ENCODE data around the gene APBA2. TPM values are rescaled to one million over a fixed set of nuclear protein-coding genes. Genes with fewer than 3 reads are reported as not detected.

APBA2 gene
- total RNA-seq, 1 donor from 2014 or later = 51.4 TPM

DNA sequence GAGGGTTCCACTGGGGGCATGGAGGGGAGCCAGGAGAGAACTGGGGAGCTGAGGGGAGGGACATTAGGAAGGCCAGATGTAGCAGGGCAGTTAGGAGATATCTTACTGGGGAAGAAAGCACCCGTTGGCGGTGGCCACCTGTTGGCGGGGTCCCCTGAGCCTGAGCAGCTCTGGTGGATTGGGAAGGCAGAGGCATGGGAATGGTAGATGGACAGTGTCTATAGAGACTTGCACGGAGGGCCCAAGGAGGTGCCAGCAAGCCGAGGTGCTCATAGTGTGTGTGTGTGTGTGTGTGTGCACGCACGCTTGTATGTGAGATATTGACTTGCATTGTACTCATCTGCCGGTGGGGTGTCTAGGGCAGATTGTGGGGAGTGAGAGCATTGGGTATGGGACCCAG, 179.0 kb downstream of the APBA2 start:
- Histone ChIP-seq H3K4me3 (ENCODE audit: low read depth, low read length) (no peak overlapping the region), H3K36me3 (ENCODE audit: control insufficient read depth, insufficient read depth, low read length) (no peaks in the 10 kb centered on the region), H3K27me3 (ENCODE audit: control insufficient read depth, insufficient read depth, low read length) (no peaks in the 10 kb centered on the region)
- no peak for DNase-seq (ENCODE audit: low read depth)
- no peak for TF ChIP-seq CTCF (IDR thresholded peaks at IDR 0.05; ENCODE audit: insufficient read depth, low read length, poor library complexity, severe bottlenecking)

DNA sequence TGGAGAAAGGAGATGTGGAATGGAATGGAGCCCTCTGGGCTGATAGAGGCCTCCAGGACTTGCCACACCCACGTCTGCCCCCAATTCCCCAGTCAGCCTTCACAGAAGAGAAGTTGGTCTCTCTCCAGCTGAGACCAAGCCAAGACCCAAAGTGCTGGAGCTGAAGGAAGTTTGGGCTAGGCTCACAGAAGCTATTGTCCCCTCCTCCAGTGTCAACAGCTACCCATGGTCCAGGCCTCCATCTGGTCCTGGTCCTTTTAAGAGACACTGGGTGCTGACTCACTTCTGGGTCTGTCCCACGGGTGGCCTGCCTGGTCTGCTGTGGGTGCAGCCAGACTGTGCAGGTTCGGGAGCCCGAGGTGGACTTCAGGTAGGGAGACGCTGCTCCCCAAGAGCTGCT, 179.8 kb downstream of the APBA2 start:
- Histone ChIP-seq H3K4me3 (ENCODE audit: low read depth, low read length) (no peak overlapping the region), H3K36me3 (ENCODE audit: control insufficient read depth, insufficient read depth, low read length) (no peaks in the 10 kb centered on the region), H3K27me3 (ENCODE audit: control insufficient read depth, insufficient read depth, low read length) (no peaks in the 10 kb centered on the region)
- no peak for TF ChIP-seq CTCF (IDR thresholded peaks at IDR 0.05; ENCODE audit: insufficient read depth, low read length, poor library complexity, severe bottlenecking)
- no peak for DNase-seq (ENCODE audit: low read depth)

DNA sequence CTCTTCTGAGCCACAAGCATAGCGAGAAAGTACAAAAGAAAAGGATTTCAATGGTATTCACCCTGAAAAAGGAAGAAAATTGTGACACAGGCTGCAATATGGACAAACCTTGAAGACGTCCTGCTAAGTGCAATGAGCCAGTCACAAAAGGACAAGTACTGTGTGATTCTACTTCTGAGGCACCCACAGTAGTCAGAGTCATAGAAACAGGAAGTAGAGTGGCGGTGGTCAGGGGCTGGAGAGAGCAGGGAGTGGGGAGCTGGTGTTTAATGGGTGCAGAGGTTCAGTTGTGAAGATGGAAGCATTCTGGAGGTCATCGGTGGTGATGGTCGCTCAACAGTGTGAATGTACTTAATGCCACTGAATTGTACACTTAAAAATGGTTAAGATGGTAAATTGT, 180.5 kb downstream of the APBA2 start:
- H3K27me3 ChIP-seq (ENCODE audit: control insufficient read depth, insufficient read depth, low read length) = no peaks in the 10 kb centered on the region
- H3K4me3 ChIP-seq (ENCODE audit: low read depth, low read length) = no peak overlapping the region
- DNase-seq (ENCODE audit: low read depth) = no peak
- H3K36me3 ChIP-seq (ENCODE audit: control insufficient read depth, insufficient read depth, low read length) = no peaks in the 10 kb centered on the region
- no peak for TF ChIP-seq CTCF (IDR thresholded peaks at IDR 0.05; ENCODE audit: insufficient read depth, low read length, poor library complexity, severe bottlenecking)

- no peak for DNase-seq (ENCODE audit: low read depth)
- Histone ChIP-seq H3K4me3 (ENCODE audit: low read depth, low read length) (no peak overlapping the region), H3K36me3 (ENCODE audit: control insufficient read depth, insufficient read depth, low read length) (no peaks in the 10 kb centered on the region), H3K27me3 (ENCODE audit: control insufficient read depth, insufficient read depth, low read length) (no peaks in the 10 kb centered on the region)
- no peak for TF ChIP-seq CTCF (IDR thresholded peaks at IDR 0.05; ENCODE audit: insufficient read depth, low read length, poor library complexity, severe bottlenecking)
These were observed 181.1 kb downstream of the APBA2 start for GRCh38 chr15:29066838-29067237.

GRCh38 chr15:29067949-29068348, 182.2 kb downstream of the APBA2 start:
- no peak overlapping the region for H3K4me3 ChIP-seq (ENCODE audit: low read depth, low read length)
- H3K36me3 ChIP-seq (ENCODE audit: control insufficient read depth, insufficient read depth, low read length) = no peaks in the 10 kb centered on the region
- DNase-seq (ENCODE audit: low read depth) = no peak
- H3K27me3 ChIP-seq (ENCODE audit: control insufficient read depth, insufficient read depth, low read length) = no peaks in the 10 kb centered on the region
- TF ChIP-seq CTCF (IDR thresholded peaks at IDR 0.05; ENCODE audit: insufficient read depth, low read length, poor library complexity, severe bottlenecking) = no peak

- H3K36me3 ChIP-seq (ENCODE audit: control insufficient read depth, insufficient read depth, low read length) = no peaks in the 10 kb centered on the region
- H3K4me3 ChIP-seq (ENCODE audit: low read depth, low read length) = no peak overlapping the region
- no peak for DNase-seq (ENCODE audit: low read depth)
- no peaks in the 10 kb centered on the region for H3K27me3 ChIP-seq (ENCODE audit: control insufficient read depth, insufficient read depth, low read length)
- no peak for TF ChIP-seq CTCF (IDR thresholded peaks at IDR 0.05; ENCODE audit: insufficient read depth, low read length, poor library complexity, severe bottlenecking)
These were observed 184.9 kb downstream of the APBA2 start for GRCh38 chr15:29070471-29071231.
